ENCODE data around the gene TBX3.

The TBX3 gene

DNA sequence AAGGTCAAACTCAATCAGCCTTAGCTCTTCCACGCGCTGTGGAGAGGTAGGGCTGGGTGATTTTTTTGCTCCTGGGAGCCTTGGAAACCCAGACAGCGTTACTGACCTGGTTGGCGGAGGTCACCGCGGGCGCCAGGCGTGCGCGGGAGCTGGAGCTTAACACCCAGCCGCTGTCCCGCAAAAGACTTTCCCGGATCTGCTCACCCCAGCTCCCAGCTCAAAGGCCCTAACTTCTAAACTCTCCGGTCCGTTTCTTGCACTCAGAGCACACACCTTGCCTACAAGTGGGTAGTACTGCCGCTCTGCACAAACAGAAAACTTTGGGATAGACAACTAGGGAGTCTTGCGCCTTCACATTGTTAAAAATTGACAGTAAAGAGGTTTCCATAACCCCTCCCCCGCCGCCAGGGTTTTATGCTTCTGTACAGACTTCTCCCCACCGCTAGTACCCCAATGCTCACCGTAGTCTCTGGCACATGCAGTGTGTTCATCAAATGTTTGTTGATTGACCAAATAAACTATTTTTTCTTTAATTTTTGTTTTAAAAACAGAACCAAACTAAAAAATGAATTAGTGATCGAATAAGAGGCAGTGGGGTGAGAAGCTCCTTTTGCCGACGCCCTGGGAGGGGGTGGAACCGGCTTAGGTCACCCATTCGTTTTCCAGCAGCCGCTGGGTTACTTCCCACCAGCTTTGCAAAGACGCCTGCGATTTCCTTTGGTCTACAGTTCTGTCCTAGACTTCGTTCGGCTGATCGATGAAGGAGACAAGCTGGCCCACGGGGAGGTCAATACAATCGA, 12.7 kb upstream of the TBX3 start:
- no peak for DNase-seq (ENCODE audit: low read depth in 2 of 2)

DNA sequence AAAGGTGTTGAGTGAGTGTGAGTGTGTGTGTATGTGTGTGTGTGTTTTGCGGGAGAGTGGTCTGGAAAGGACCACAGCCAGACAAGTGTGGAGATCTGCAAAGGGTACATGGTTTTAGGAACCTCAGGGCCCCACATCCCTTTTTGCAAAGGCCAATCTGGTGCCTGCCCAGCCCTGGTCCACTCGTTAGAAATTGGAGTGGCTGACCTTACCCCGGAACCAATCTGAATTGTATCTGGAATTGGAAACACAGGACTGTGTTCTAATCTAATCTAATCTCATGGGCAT, 11.3 kb upstream of the TBX3 start:
- no peak for DNase-seq (ENCODE audit: low read depth in 2 of 2)

DNA sequence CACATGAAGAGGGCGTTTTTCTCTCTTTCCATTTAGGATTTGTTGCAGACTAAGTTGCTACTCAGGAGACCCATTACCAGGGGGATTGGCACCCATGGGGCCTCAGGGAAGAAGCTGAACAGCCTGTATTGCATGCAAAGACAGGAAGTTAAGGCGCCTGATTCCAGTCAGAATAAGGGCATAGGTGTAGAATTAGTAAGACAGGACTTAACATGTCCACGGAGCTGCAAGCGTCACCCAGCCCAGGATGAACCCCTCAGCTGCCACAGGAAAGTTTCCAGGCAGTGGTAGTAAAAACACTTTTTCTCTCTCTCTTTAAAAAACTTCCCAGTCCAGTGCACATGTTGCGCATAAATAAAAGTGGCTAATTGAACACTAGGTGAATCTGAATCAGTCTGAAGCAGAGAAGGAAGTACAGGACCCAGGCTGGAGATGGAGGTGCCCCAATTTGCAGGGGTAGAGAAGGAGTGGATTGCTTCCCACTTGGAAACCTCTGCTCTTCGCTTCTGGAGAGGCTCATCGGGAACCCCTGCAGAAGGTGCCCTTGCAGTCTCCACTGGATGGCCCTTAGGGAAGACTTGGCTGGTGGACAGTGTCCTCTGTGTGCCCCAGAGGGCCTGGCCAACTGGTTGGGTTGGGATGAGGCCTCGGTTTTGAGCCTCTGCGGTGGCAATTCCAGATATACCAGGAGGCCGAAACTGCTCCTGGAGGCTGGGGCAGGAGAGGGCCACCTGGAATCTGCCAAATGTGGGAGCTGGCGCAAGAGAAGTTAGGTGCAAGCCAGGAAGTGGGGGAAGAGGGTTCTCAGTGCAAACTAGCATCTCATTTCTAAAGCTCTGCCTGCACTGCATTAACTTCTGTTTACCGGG, 10.7 kb upstream of the TBX3 start:
- no peak for DNase-seq (ENCODE audit: low read depth in 2 of 2)

DNA sequence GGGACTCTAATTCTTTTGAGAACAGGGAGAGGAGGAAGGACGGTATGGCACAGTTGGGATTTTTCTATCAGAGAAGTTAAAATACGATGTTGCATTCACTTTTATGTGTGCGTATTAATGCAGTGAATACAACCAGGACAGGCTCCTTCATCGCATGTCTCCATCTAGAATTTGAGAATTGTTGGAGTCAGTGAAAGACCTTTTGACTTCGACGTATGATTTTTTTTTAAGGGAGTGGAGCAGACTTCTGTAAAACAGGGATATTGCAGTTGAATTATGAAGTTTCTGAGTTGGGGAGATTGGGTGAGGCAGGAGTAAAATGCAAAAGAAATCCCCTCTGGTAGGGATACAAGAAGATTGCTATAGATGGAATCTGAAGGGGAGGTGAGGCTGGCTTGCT, 9.6 kb upstream of the TBX3 start:
- no peak for DNase-seq (ENCODE audit: low read depth in 2 of 2)

DNA sequence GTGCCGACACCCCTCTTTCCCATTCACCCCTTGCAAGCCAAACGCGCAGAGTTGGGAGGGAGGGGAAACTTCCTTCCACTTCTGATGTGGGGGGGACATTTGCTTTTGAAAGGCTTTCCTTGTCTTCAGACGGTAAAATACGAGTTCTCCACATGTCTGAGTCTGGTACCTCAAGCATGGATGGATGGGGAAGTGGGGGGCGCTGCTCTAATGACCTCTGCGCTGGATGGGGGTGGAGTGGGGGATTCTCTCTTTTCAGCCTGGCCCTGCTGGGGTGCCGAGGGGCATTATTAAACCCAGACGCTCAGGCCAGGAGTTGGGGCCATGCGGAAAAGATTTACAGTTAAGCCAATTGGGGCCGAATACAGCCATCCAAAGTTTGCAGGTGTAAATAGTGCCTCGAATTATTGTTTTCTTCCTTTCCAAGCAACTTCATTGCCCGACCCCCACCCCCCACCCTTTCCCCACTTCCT, 9.1 kb upstream of the TBX3 start:
- DNase-seq (ENCODE audit: low read depth in 2 of 2): no peak

DNA sequence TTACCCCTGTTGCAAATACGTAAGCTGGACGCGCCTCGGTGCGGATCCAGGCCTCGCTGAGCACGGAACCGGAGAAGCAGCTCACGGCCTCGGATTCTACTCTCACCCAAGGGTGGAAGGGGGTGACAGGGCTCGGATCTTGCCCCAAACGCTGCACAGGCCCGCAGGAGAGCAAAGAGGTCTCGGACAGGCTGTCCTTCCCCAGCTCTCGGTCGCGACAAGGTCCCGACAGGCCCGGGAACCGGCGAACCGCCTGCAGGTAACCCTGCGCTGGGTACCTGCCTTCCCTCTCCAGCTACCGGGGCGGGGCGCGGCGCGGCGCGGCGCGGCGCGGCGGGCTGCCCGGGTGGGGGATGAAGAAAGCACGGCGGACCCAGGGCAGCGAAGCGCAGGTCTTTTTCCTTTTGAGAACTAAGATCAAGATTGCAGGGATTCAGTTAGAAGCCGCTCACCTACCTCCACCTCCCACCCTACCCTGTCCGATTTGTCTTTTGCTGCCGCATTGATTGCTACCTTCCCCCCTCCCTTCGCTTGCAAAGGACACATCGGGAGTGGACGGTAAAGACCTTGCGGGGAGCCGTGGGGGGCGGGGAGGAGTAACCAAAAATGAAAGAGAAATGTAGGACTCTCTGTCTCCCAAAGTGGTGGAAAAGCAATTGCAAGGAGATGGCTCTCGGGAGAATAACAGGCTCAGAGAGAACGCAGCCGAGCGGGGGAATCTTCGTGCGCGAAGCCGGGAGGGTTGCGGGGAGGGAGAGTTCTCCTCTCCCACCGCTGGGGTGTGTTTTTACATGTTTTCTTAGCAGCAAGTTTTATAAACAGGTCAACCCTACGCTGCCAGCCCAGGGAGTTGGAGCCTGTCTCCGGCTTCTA, 8.4 kb upstream of the TBX3 start:
- DNase-seq (ENCODE audit: low read depth in 2 of 2): no peak

DNA sequence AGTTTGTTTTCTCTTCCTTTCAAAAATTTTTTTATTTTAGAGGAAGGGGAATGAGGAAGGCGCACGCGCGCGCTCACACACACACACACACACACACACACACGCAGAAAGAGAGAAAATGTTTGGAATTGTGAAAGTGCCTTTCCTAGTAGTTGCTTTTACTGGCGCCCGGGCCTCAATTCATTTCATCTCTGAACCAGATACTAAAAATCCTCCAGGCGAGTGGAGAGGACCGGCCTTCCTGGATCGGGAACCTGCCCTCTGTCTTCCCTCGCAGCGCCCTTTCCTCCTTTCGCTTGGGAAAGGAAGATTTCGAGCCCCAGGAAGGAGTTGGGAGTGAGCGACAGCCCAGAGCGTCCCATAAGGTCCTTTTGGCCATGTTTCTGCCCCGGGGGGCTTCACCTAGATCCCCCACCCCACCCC, 7.8 kb upstream of the TBX3 start:
- DNase-seq (ENCODE audit: low read depth in 2 of 2): no peak

DNA sequence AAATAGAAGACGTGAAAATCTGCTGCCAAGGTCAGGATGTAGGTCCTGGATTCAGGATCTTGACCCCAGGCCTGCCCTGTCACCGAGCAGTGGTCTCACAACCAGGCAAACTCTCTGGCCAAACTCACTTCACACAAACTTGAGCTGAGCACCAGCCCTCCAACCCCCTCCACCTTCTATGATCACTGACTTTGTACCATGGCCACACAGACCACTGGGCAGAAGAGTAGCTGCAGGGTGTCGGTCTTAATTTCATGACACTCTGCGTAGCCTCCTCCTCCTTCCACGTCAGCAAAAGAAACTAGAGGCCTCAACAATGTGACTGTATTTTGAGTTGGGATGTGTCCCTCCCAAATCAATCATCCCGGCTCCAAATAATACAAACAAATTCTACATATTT, 7.2 kb upstream of the TBX3 start:
- no peak for DNase-seq (ENCODE audit: low read depth in 2 of 2)

DNA sequence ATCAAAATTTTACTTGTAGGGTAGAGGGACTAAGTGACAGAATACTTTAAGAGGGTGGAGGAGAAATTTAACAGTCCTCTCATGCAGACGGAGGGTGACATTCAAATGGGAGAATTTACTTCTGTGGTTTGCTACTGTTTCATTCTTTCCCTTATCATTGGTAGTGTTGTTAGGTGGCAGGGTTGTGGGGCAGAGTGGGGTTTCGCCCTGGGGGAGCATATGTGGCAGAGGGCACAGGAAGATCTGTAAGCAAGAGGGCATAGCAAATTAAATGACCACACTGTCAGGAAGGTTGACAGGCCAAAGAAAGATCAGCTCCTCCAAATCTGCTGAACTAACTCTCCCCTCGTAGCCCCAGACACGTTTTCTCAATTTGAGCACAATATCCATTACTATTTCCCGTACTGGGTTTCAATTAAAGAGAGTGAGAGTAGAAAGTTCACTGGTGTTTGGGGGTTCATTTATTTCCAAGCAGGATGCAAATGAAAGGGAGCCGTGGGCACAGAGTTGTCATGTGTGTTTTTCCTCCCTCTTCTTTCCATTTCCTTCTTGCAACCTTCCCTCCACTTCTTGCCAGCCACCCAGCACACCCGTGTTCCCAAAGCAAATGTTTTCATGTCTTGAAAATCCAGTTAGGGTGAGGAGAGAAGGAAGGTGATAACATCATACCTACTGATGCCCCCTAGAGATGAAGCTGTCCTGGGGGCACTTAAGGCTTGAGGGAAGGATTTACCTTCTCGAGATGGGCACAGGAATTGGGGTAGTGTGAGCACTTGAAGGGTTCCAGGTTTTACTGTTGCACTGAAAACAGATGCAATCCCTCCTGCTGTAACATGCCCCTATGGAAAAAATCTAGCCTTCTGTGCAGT, 6.5 kb upstream of the TBX3 start:
- DNase-seq (ENCODE audit: low read depth in 2 of 2): no peak

DNA sequence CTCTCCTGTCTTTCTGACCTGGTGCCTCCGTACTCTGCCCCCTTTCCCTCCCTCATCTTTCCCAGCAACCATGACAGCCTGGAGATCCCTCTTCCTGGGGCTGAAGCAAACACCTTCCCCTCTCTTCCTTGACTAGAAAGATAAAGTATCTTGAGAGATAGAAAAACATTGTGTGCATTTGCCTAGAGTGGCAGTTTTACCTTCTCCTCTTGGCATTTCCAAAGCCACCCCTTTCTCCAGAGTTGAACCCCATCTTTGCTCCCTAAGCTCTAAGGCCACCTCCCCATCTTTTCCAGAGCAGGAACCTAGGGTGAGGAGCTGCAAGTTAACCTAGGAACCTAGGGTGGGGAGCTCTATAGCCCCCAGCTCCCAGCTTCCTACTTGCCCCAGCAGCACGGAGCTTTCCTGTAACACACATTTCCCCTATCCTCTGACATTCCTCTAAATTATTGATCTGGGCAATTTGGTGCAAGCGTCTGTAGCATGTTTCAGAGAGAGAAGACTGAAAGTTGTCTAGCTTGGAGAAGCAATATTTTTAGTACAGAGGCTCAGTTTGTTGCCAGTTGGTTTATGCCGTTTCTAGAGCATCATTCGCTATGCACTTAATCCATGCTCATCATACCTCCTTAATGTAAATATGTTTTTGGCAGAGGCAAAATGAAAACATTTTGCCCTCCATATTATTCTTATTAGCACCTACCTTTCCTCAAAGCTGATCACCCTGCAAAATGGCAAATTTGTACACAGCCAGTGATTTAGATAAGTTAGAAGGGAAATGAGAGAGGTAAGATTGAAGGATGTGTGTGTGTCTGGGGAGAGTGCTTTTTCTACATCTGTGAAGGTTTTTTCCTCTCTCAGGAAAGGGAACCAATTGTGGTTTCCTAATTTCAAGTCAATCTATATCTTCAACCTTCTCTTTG, 5.4 kb upstream of the TBX3 start:
- DNase-seq (ENCODE audit: low read depth in 2 of 2): no peak

DNA sequence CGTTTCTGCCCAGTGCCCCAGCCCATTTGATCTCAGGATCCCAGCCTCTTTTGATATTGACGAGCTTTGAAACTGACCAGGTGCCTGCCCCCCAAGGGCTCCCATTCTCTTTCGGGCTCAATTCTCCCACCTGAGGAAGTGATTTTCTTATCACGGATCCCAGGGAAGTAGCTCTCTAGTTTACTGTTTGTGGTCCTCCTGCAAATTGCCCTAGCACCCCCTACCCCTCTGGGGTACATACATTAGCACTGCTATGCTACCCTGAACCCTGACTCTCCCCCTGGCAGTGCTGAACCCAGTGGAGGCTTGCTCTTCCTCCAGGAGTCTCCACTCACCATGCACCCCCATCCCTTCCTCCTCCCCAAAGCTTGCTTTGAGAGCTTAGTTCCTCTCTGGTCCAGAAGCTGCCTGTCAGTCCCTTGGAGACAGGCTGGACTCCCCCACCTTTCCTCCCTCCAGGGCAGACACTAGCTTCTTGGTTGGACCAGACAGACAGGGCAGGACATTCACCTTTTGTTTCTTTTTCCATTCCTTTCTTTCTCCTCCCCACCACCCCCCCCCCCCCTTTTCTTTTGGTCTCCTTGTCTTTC, 4.4 kb upstream of the TBX3 start:
- DNase-seq (ENCODE audit: low read depth in 2 of 2): no peak

DNA sequence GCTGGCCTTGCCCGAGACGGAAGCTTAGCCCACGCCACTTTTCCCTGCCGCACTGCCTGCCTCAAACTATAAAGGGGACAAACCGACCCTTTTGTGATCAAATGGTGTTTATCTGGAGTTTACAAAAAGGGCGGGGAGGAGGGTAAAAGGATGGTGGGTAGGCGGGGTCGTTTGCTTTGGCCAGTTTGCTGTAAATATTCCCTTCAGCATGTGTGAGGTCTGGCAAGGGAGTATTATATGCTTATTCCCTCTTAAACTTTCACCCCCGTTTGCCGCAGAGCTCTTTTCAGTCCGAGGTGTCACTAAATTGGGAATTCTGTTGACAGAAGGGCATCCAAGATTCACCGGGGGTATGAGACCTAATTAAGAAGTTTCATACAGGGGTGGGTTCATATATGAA, 3.8 kb upstream of the TBX3 start:
- no peak for DNase-seq (ENCODE audit: low read depth in 2 of 2)

DNA sequence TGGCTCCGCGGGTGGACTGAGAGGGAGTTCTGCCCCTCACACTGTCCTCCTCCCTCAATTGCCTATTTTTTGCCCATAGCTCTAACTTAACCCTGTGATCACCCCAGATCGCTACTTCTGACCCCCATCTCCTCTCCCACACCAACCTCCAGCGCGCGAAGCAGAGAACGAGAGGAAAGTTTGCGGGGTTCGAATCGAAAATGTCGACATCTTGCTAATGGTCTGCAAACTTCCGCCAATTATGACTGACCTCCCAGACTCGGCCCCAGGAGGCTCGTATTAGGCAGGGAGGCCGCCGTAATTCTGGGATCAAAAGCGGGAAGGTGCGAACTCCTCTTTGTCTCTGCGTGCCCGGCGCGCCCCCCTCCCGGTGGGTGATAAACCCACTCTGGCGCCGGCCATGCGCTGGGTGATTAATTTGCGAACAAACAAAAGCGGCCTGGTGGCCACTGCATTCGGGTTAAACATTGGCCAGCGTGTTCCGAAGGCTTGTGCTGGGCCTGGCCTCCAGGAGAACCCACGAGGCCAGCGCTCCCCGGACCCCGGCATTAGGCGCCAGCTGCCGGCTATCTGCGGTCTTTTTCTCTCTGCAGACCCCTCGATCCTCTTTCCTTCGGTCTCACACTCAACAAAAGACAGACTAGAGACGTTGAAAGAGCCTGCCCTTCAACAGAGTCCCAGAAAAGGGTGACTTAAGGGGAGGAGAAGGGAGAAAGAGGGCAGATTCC, 3.0 kb upstream of the TBX3 start:
- DNase-seq (ENCODE audit: low read depth in 2 of 2): no peak

DNA sequence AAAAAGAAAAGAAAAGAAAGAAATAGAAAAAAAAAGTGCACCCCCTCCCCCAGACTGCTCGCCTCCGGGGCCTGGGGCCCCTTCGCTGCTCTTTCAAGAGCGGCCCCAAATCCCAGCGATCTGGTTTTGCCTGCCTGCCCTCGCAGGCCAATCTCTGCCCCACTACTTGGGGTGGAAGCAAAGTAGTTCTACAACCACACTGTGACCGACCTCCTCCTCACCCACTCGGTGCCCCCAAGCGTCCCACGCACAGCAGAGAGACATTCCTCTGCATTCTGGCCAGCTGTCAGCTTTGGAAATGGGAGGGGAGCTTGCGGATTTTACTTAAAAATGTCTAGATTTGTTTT, 2.4 kb upstream of the TBX3 start:
- no peak for DNase-seq (ENCODE audit: low read depth in 2 of 2)

DNA sequence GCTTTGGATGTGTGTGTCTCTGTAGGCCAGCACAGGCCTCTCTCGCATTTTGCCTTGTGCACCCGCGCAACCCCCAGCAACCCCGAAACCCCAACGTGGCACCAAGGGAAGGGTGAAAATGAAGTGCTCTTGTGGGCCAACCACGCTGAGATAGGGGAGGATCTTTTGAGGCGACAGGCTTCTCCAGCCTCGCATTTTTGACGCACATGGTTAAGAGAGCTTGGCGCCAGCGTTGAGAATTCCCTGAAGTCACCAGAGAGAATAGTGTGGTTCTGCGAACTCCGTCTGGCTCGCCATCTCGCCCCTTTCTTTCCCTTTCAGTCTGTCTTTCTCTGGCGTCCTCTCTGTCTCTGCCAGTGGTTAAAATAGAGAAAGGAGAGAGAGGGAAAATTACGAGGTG, 1.9 kb upstream of the TBX3 start:
- no peak for DNase-seq (ENCODE audit: low read depth in 2 of 2)

DNA sequence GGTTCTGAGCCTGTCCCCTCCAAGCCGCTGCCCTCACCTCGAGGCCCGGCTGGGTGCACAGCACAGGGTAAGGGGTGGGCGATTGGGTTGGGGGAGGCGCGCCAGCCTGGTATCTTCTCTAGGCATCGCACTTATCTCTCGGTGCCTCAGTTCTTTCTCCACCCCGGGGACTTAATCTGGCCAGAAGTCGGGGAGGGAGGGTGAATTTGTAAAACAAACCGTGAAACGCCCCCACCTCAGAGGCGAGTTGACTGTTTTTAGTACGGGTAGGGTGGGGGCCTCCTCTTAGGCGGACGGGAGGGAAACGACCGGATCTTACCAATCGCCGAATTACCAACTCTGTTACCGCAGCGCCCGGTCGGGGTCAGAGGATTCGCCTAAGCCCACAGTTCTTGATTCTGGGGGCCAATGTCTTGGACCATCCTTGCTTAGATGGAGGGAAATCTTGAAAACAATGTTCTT, 1.4 kb upstream of the TBX3 start:
- no peak for DNase-seq (ENCODE audit: low read depth in 2 of 2)

DNA sequence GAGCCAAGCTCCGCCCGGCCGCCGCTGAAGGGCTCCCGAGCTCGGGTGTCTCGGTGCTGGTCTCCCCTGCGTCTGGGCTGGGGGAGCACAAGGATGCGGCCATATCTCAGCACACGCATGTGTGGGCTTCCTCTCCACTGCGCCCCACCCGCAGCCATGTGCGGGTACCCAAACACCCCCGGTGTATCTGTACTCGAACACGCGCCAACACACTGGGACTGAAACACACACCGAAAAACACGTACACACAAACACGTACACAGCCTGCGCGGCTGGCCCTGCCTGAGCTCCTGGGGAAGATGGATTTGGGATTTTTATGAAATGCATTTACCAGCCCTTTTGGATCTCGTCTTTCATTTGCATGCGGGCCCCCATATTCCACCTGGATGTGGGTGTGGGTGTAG, 897 bp upstream of the TBX3 start:
- no peak for DNase-seq (ENCODE audit: low read depth in 2 of 2)

DNA sequence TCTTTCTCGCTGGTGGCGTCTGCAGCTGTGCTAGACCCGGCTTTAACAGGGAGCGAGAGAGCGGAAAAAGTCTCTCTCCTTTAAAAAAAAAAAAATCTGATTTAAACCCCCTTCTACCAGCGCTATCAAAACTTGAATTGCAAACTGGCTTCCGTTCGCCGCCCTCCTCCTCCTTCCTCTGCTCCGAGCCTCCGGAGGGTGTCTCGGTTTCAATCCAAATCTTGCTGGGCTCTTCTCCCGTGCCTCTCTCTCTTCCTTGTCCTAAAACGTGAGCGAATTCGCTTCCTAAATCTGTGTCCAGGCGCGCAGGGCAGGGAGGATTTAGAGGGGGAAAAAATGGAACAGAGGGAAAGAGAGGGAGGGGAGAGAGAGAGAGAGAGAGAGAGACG, 272 bp downstream of the TBX3 start:
- DNase-seq (ENCODE audit: low read depth in 2 of 2): no peak

All from stimulated activated CD4-positive, alpha-beta T cell treated with anti-CD3 and anti-CD28 coated beads, Interleukin-1b, Interleukin-23, amount 100 ng/mL, for 1 hour (primary cell).